Measurements from ENCODE around the gene CTSZ. TPM values are rescaled to one million over a fixed set of nuclear protein-coding genes. Genes with fewer than 3 reads are reported as not detected.

CTSZ gene
- total and polyA plus RNA-seq, 2 of the 4 experiments (the other 2 are of a cell fraction), result 46.1 to 88.5 TPM

DNA sequence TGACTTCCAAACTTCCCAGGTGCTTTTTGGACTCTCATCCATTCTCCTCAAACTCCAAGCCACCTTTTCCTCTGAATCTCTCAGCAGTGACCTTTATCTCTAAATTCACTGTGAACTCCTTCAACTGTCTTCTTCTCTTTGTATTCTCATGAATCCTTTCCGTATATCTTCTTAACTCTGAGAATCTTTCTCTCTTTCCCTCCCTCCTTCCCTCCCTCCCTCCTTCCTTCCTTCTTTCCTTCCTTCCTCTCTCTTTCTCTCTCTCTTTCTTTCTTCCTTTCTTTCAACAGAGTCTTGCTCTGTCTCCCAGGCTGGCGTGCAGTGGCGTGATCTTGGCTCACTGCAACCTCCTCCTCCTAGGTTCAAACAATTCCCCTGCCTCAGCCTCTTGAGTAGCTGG, 39.8 kb upstream of the CTSZ start:
- no peak overlapping the region for H3K4ac ChIP-seq (ENCODE audit: low read depth, low read length)
- H3K9ac ChIP-seq (ENCODE audit: low read depth, low read length), result no peak overlapping the region
- H2AK5ac ChIP-seq (ENCODE audit: low read depth, low read length), result no peak overlapping the region
- no TSS peak for BruUV-seq (replicated peaks)
- intact Hi-C loops (cut with micrococcal nuclease) (loop anchor here (10.0 kb wide), 1 partner anchor 812 kb away; no protein-coding TSS in a partner anchor), in situ Hi-C loops (cut with MboI; ENCODE audit: low sequenced_read_pairs) (loop anchor here (25.0 kb wide), 3 partner anchors 810 to 1660 kb away; partner anchors contain the start of genes ANKRD60 and RBM38), dilution Hi-C loops (cut with HindIII; ENCODE audit: low sequenced_read_pairs, unreplicated experiment) (no loop called here)
- H3K27ac ChIP-seq (ENCODE audit: insufficient read depth, low read length), result no peak overlapping the region
- H3K79me1 ChIP-seq (ENCODE audit: low read depth in 1 of 2, low read length in 2 of 2), result peaks cover 6 to 7% of the 10 kb centered on the region in 2 experiments
- H3K14ac ChIP-seq (replicated peaks; ENCODE audit: low read depth, low read length), result no peak overlapping the region
- H3K36me3 ChIP-seq (ENCODE audit: control insufficient read depth, insufficient read depth, low read length), result no peaks in the 10 kb centered on the region
- H4K8ac ChIP-seq (ENCODE audit: low read depth in 2 of 2, low read length in 2 of 2), result no peak overlapping the region
- no peak overlapping the region for H2BK20ac ChIP-seq (ENCODE audit: low read depth, low read length)
- DNase-seq, result no peak
- H3K9me1 ChIP-seq (ENCODE audit: insufficient read depth, low read length), result 0 out of 2 replicates have a peak, but pooled peaks cover 10% of the 10 kb centered on the region
- H4K5ac ChIP-seq (ENCODE audit: low read depth, low read length), result no peak overlapping the region
- no peak overlapping the region for H2AFZ ChIP-seq (replicated peaks; ENCODE audit: low read length, poor library complexity)
- 100% methylated on average over 1 of the region's 3 CpGs; no CpG with 5 or more reads in 1 of the 2 experiments for WGBS, 2 experiments (ENCODE audit: extremely low coverage in 2 of 2, insufficient read length in 1 of 2)
- H3K56ac ChIP-seq (ENCODE audit: extremely low read depth, insufficient read depth, low read length), result no peak overlapping the region
- H2AK9ac ChIP-seq (replicated peaks; ENCODE audit: low read depth, low read length, poor library complexity), result no peak overlapping the region
- H4K20me1 ChIP-seq (ENCODE audit: insufficient read depth, low read length), result no peaks in the 10 kb centered on the region
- H2BK5ac ChIP-seq (ENCODE audit: low read depth, low read length, poor library complexity, severe bottlenecking), result no peak overlapping the region
- H2BK120ac ChIP-seq (ENCODE audit: low read depth, low read length), result no peak overlapping the region
- H3K27me3 ChIP-seq (ENCODE audit: control insufficient read depth, insufficient read depth, low read length), result peaks cover 19% of the 10 kb centered on the region
- no peak overlapping the region for H3K23ac ChIP-seq (ENCODE audit: low read depth, low read length)
- no peak overlapping the region for H2BK15ac ChIP-seq (ENCODE audit: low read depth, low read length)
- POLR2A ChIA-PET (ENCODE audit: unreplicated experiment), result no interaction called here
- H3K4me2 ChIP-seq (ENCODE audit: low read depth, low read length), result no peak overlapping the region
- peaks cover 6% of the 10 kb centered on the region for H3K4me1 ChIP-seq (ENCODE audit: control insufficient read depth, insufficient read depth, low read length)
- ATAC-seq (ENCODE audit: low read depth), result no peak
- no peak overlapping the region for H4K91ac ChIP-seq (ENCODE audit: insufficient read depth, low read depth, low read length)
- CTCF ChIA-PET, result no interaction called here
- H3K18ac ChIP-seq (ENCODE audit: low read depth, low read length), result no peak overlapping the region
- TF ChIP-seq BHLHE40 (IDR thresholded peaks at IDR 0.05; ENCODE audit: low read depth, low read length) (no peak), POLR2A (IDR thresholded peaks at IDR 0.05; ENCODE audit: low read depth, low read length) (no peak), MAFK (IDR thresholded peaks at IDR 0.05; ENCODE audit: low read depth, low read length) (no peak), RFX5 (IDR thresholded peaks at IDR 0.05; ENCODE audit: low read depth, low read length) (no peak), FOS (IDR thresholded peaks at IDR 0.05; ENCODE audit: low read depth, low read length) (no peak), NFE2L2 (IDR thresholded peaks at IDR 0.05; ENCODE audit: low read depth, low read length) (no peak), SMC3 (IDR thresholded peaks at IDR 0.05; ENCODE audit: low read depth, low read length) (no peak), CHD1 (IDR thresholded peaks at IDR 0.05; ENCODE audit: low read depth, low read length) (no peak), RCOR1 (IDR thresholded peaks at IDR 0.05; ENCODE audit: insufficient replicate concordance, low read length) (no peak)
- TF ChIP-seq, protein P1, sequence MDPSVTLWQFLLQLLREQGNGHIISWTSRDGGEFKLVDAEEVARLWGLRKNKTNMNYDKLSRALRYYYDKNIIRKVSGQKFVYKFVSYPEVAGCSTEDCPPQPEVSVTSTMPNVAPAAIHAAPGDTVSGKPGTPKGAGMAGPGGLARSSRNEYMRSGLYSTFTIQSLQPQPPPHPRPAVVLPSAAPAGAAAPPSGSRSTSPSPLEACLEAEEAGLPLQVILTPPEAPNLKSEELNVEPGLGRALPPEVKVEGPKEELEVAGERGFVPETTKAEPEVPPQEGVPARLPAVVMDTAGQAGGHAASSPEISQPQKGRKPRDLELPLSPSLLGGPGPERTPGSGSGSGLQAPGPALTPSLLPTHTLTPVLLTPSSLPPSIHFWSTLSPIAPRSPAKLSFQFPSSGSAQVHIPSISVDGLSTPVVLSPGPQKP (IDR thresholded peaks at IDR 0.05; ENCODE audit: borderline replicate concordance, low read depth, low read length), result no peak
- TF ChIP-seq, protein P2, sequence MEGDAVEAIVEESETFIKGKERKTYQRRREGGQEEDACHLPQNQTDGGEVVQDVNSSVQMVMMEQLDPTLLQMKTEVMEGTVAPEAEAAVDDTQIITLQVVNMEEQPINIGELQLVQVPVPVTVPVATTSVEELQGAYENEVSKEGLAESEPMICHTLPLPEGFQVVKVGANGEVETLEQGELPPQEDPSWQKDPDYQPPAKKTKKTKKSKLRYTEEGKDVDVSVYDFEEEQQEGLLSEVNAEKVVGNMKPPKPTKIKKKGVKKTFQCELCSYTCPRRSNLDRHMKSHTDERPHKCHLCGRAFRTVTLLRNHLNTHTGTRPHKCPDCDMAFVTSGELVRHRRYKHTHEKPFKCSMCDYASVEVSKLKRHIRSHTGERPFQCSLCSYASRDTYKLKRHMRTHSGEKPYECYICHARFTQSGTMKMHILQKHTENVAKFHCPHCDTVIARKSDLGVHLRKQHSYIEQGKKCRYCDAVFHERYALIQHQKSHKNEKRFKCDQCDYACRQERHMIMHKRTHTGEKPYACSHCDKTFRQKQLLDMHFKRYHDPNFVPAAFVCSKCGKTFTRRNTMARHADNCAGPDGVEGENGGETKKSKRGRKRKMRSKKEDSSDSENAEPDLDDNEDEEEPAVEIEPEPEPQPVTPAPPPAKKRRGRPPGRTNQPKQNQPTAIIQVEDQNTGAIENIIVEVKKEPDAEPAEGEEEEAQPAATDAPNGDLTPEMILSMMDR (conservative IDR thresholded peaks at IDR 0.05; ENCODE audit: low read depth, low read length), result no peak
- no peaks in the 10 kb centered on the region for H3K9me3 ChIP-seq (ENCODE audit: control insufficient read depth, insufficient read depth, low read length)
- no peak overlapping the region for H3K4me3 ChIP-seq (ENCODE audit: insufficient read depth, low read depth, low read length)

Measured in IMR-90 (cell line).